ENCODE results near the gene CYB5B. TPM values are rescaled to one million over a fixed set of nuclear protein-coding genes. Genes with fewer than 3 reads are reported as not detected.
A peak's percentile ranks its signal among the peaks of the same experiment; 100 is the strongest.

Gene CYB5B
- total RNA-seq, 2 donors from 2014 or later, result 47.3 to 59.3 TPM

GRCh38 chr16:69499541-69500230, 75.3 kb downstream of the CYB5B start:
- intact Hi-C loops (cut with DNase I), result no loop called here
- peak; percentile 34 for DNase-seq (ENCODE audit: low spot score)

GRCh38 chr16:69500496-69500895, 76.1 kb downstream of the CYB5B start:
- intact Hi-C loops (cut with DNase I), result no loop called here
- DNase-seq (ENCODE audit: low spot score), result peak; percentile 8

GRCh38 chr16:69501956-69502745, 77.7 kb downstream of the CYB5B start:
- intact Hi-C loops (cut with DNase I), result no loop called here

GRCh38 chr16:69503244-69503643, 78.8 kb downstream of the CYB5B start:
- no peak for DNase-seq (ENCODE audit: low spot score)
- intact Hi-C loops (cut with DNase I), result no loop called here

More at GRCh38 chr16:69501956-69502745, 77.7 kb downstream of the CYB5B start:
- DNase-seq (ENCODE audit: low spot score), result no peak

- DNase-seq (ENCODE audit: low spot score), result peak; percentile 19
Observed at GRCh38 chr16:69508033-69508755, 83.8 kb downstream of the CYB5B start.

GRCh38 chr16:69509125-69509524, 84.7 kb downstream of the CYB5B start:
- intact Hi-C loops (cut with DNase I), result no loop called here
- DNase-seq (ENCODE audit: low spot score), result peak; percentile 35

More at GRCh38 chr16:69508033-69508755, 83.8 kb downstream of the CYB5B start:
- intact Hi-C loops (cut with DNase I), result no loop called here

GRCh38 chr16:69511651-69512050, 87.2 kb downstream of the CYB5B start:
- no peak for DNase-seq (ENCODE audit: low spot score)
- intact Hi-C loops (cut with DNase I), result no loop called here

GRCh38 chr16:69513180-69513966, 89.0 kb downstream of the CYB5B start:
- peak; percentile 13 for DNase-seq (ENCODE audit: low spot score)
- intact Hi-C loops (cut with DNase I), result no loop called here

- peak; percentile 8 for DNase-seq (ENCODE audit: low spot score)
Observed at GRCh38 chr16:69514356-69514755, 89.9 kb downstream of the CYB5B start.

More at GRCh38 chr16:69514356-69514755, 89.9 kb downstream of the CYB5B start:
- intact Hi-C loops (cut with DNase I), result no loop called here

Other genes with a start within 250 kb of the CYB5B start
- 10 to 100 TPM; 53.8 to 59.5 TPM for gene SNTB2, start 237.5 kb upstream of the CYB5B start, total RNA-seq
- gene VPS4A, start 113.3 kb upstream of the CYB5B start, total RNA-seq, result 10 to 100 TPM; 23.4 to 24.1 TPM
- 1 to 10 TPM; 6.6 to 6.9 TPM for gene PDF, start 94.0 kb upstream of the CYB5B start, total RNA-seq
- 10 to 100 TPM; 21.9 to 22.4 TPM for gene COG8, start 85.1 kb upstream of the CYB5B start, total RNA-seq
- gene NIP7, start 84.8 kb upstream of the CYB5B start, total RNA-seq, result 10 to 100 TPM; 14.3 to 15.9 TPM
- gene TMED6, start 72.8 kb upstream of the CYB5B start, total RNA-seq, result under 1 TPM; 0.51 to 0.57 TPM
- 10 to 100 TPM; 24.4 to 33.0 TPM for gene TERF2, start 38.6 kb upstream of the CYB5B start, total RNA-seq
- gene NFAT5, start 141.3 kb downstream of the CYB5B start, total RNA-seq, result 10 to 100 TPM; 43.0 to 55.3 TPM

All from posterior vena cava (tissue), 2 donors.